ENCODE measurements around the gene MON2. TPM values are rescaled to one million over a fixed set of nuclear protein-coding genes. Genes with fewer than 3 reads are reported as not detected.

Gene MON2
- total and polyA plus RNA-seq, 2 of the 13 experiments (the other 11 are each of a cell fraction or from before 2014, with no cell fraction given), result 10.5 to 24.8 TPM

DNA sequence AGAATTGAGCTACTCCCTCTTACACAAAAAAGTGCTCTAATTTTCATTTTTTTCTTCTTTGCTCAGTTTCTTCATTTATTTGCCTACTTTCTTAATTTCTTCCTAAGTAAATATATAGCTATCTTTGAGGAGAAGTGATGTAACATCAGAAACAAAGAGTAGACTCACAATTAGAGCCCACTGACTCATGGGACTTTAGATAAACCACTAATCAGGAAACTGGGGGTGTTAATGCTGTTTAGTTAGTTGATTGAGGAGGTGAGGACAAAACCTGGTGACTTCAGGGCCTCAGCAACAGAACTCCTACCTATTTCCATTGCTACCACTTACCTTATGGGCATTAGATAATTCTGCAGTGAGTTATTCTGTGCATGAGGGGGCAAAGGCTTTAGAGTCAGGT, 151.7 kb downstream of the MON2 start (continued):
- no peak for TF ChIP-seq SMAD3 (CRISPR knock-in tag; IDR thresholded peaks at IDR 0.05)
- TF ChIP-seq ZNF572 (CRISPR knock-in tag; IDR thresholded peaks at IDR 0.05), result no peak

DNA sequence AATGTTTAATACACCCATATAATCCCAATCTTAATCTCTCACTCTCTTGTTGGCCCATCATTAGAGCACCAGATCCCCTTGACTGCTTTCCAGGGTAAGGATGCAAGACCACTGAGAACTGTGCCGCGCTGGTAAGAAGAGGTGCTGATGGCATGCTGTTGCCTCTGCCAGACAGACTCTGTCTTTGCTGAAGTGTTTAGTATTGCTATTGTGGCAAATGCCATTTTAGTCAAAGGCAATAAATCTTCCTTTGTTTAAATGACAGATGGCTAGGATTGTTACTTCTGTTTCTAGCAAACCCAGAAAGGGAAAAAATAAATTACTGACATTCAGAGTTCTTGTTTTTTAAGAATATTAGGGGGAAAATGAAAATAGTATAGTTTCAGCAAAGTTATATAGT, 152.3 kb downstream of the MON2 start:
- no peak for FAIRE-seq
- Histone ChIP-seq H3K4me3 (replicated peaks in 1 of 3; ENCODE audit: insufficient read depth in 1 of 3, low read depth in 2 of 3, low read length in 3 of 3) (no peak overlapping the region), H3K79me2 (ENCODE audit: insufficient read depth, low read length) (no peaks in the 10 kb centered on the region), H3K27ac (ENCODE audit: extremely low read length, insufficient read depth, low read length) (no peak overlapping the region), H3K9ac (ENCODE audit: insufficient read depth, low read depth, low read length) (no peak overlapping the region), H3K27me3 (ENCODE audit: control insufficient read depth in 1 of 2, insufficient read depth in 2 of 2, low read length in 2 of 2) (no peaks in the 10 kb centered on the region), H3K4me1 (ENCODE audit: insufficient read depth, low read length) (peaks cover 12% of the 10 kb centered on the region), H4K20me1 (ENCODE audit: insufficient read depth, low read length) (no peaks in the 10 kb centered on the region; the same call in 1 of the 2 replicates), H2AFZ (ENCODE audit: low read length) (no peak overlapping the region), H3K36me3 (replicated peaks in 1 of 2; ENCODE audit: control insufficient read depth in 1 of 2, insufficient read depth in 2 of 2, low read length in 2 of 2) (no peaks in the 10 kb centered on the region), H3K4me2 (ENCODE audit: low read depth, low read length) (no peak overlapping the region), H3K9me3 (ENCODE audit: low read length) (no peaks in the 10 kb centered on the region)
- DNase-seq (ENCODE audit: low spot score), result no peak
- in situ Hi-C loops (cut with HindIII; ENCODE audit: extremely low pct_ligation_motif_present, low pct_unique_long_range_greater_than_20kb) (no loop called here), intact Hi-C loops (cut with micrococcal nuclease; ENCODE audit: unreplicated experiment) (no loop called here)
- ATAC-seq, result no peak
- BruUV-seq (replicated peaks), result no TSS peak
- CTCF ChIA-PET (ENCODE audit: low intra/inter-chr PET ratio, low total read pairs), result no interaction called here
- WGBS (ENCODE audit: low lambda C conversion rate), result 100% methylated on average over 2 of the region's 2 CpGs
- POLR2A ChIA-PET, result interaction anchor here (1.2 kb wide), 1 partner anchor 14 kb away, joined by 3 read pairs; no protein-coding TSS in a partner anchor
- TF ChIP-seq THYN1 (CRISPR knock-in tag; IDR thresholded peaks at IDR 0.05; ENCODE audit: borderline replicate concordance, low read depth) (no peak), KAT8 (CRISPR knock-in tag; IDR thresholded peaks at IDR 0.05) (no peak), CENPX (CRISPR knock-in tag; IDR thresholded peaks at IDR 0.05) (no peak), KLF15 (CRISPR knock-in tag; IDR thresholded peaks at IDR 0.05; ENCODE audit: borderline replicate concordance) (no peak), SP140L (CRISPR knock-in tag; IDR thresholded peaks at IDR 0.05; ENCODE audit: borderline replicate concordance) (no peak), ZNF431 (CRISPR knock-in tag; IDR thresholded peaks at IDR 0.05; ENCODE audit: borderline replicate concordance, low read depth) (no peak), NRL (CRISPR knock-in tag; IDR thresholded peaks at IDR 0.05; ENCODE audit: borderline replicate concordance) (no peak), ZBTB7A (CRISPR knock-in tag; IDR thresholded peaks at IDR 0.05) (no peak), KDM1A (CRISPR knock-in tag; IDR thresholded peaks at IDR 0.05) (no peak), GPN1 (CRISPR knock-in tag; IDR thresholded peaks at IDR 0.05; ENCODE audit: borderline replicate concordance) (no peak), ZBTB20 (CRISPR knock-in tag; IDR thresholded peaks at IDR 0.05; ENCODE audit: borderline replicate concordance, low read depth) (no peak)
- TF ChIP-seq, protein P1, sequence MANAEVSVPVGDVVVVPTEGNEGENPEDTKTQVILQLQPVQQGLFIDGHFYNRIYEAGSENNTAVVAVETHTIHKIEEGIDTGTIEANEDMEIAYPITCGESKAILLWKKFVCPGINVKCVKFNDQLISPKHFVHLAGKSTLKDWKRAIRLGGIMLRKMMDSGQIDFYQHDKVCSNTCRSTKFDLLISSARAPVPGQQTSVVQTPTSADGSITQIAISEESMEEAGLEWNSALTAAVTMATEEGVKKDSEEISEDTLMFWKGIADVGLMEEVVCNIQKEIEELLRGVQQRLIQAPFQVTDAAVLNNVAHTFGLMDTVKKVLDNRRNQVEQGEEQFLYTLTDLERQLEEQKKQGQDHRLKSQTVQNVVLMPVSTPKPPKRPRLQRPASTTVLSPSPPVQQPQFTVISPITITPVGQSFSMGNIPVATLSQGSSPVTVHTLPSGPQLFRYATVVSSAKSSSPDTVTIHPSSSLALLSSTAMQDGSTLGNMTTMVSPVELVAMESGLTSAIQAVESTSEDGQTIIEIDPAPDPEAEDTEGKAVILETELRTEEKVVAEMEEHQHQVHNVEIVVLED (CRISPR knock-in tag; IDR thresholded peaks at IDR 0.05; ENCODE audit: borderline replicate concordance), result no peak
- TF ChIP-seq, protein P2, sequence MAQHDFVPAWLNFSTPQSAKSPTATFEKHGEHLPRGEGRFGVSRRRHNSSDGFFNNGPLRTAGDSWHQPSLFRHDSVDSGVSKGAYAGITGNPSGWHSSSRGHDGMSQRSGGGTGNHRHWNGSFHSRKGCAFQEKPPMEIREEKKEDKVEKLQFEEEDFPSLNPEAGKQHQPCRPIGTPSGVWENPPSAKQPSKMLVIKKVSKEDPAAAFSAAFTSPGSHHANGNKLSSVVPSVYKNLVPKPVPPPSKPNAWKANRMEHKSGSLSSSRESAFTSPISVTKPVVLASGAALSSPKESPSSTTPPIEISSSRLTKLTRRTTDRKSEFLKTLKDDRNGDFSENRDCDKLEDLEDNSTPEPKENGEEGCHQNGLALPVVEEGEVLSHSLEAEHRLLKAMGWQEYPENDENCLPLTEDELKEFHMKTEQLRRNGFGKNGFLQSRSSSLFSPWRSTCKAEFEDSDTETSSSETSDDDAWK (CRISPR knock-in tag; IDR thresholded peaks at IDR 0.05), result no peak
- TF ChIP-seq, protein P3, sequence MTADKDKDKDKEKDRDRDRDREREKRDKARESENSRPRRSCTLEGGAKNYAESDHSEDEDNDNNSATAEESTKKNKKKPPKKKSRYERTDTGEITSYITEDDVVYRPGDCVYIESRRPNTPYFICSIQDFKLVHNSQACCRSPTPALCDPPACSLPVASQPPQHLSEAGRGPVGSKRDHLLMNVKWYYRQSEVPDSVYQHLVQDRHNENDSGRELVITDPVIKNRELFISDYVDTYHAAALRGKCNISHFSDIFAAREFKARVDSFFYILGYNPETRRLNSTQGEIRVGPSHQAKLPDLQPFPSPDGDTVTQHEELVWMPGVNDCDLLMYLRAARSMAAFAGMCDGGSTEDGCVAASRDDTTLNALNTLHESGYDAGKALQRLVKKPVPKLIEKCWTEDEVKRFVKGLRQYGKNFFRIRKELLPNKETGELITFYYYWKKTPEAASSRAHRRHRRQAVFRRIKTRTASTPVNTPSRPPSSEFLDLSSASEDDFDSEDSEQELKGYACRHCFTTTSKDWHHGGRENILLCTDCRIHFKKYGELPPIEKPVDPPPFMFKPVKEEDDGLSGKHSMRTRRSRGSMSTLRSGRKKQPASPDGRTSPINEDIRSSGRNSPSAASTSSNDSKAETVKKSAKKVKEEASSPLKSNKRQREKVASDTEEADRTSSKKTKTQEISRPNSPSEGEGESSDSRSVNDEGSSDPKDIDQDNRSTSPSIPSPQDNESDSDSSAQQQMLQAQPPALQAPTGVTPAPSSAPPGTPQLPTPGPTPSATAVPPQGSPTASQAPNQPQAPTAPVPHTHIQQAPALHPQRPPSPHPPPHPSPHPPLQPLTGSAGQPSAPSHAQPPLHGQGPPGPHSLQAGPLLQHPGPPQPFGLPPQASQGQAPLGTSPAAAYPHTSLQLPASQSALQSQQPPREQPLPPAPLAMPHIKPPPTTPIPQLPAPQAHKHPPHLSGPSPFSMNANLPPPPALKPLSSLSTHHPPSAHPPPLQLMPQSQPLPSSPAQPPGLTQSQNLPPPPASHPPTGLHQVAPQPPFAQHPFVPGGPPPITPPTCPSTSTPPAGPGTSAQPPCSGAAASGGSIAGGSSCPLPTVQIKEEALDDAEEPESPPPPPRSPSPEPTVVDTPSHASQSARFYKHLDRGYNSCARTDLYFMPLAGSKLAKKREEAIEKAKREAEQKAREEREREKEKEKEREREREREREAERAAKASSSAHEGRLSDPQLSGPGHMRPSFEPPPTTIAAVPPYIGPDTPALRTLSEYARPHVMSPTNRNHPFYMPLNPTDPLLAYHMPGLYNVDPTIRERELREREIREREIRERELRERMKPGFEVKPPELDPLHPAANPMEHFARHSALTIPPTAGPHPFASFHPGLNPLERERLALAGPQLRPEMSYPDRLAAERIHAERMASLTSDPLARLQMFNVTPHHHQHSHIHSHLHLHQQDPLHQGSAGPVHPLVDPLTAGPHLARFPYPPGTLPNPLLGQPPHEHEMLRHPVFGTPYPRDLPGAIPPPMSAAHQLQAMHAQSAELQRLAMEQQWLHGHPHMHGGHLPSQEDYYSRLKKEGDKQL (CRISPR knock-in tag; IDR thresholded peaks at IDR 0.05; ENCODE audit: low read depth), result no peak
